Coronary artery (tissue), 2 donors: ENCODE data around the gene CREG1.
"Not testable (repeated sequence)": the region's sequence is repeated elsewhere in the genome, so short reads cannot be mapped to it uniquely, and the experiment has no call there.

Experiments used
- DNase-seq: peaks from one replicate; pipeline ENCODE4 v3.0.0-alpha.2; 2017; ENCODE audit warnings: low spot score
- H3K27ac ChIP-seq, 2 donors: fragments of 200-600 bp; sonication (generic); one replicate each; pipeline ENCODE4 v1.5.1; 2016 to 2019
- H3K4me3 ChIP-seq: fragments of 200-600 bp; sonication (generic); 2 replicates; pipeline ENCODE4 v1.5.1; 2016; ENCODE audit warnings: mild to moderate bottlenecking, moderate library complexity
- CTCF ChIP-seq: fragments of 200-600 bp; sonication (generic); IDR thresholded peaks from one replicate; pipeline ENCODE4 v1.5.1; 2019; ENCODE audit warnings: antibody characterized with exemption

CREG1 gene

GRCh38 chr1:167579986-167580385, 26.4 kb upstream of the CREG1 start:
- TF ChIP-seq CTCF, result no peak
- no peak overlapping the region for H3K4me3 ChIP-seq
- no peak for DNase-seq
- H3K27ac ChIP-seq, result no peak overlapping the region

DNA sequence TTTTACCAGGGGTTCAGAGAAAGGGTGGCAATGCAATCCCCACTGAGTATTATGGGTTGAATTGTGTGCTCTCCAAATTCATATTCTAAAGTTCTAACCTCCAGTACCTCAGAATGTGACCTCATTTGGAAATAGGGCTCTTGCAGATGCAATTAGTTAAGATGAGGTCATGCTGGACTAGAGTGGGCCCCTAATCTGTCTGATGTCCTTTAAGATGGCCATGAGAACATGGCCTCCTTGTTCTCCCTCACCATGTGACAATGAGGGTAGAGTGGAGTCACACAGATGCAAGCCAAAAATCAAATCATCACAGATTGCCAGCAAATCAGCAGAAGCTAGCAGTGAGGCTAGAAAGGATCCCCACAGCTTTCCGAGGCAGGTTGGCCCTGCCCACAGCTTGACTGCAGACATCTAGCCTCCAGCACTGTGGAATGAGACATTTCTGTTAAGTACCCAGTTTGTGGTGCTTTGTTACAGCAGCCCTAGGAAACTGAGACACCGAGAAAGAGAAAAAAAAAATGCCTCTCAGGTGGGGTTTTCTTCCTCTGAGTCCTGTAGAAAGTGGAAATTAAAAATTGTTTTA, 25.5 kb upstream of the CREG1 start:
- Histone ChIP-seq H3K27ac (no peak overlapping the region), H3K4me3 (no peak overlapping the region)
- no peak for TF ChIP-seq CTCF
- no peak for DNase-seq

DNA sequence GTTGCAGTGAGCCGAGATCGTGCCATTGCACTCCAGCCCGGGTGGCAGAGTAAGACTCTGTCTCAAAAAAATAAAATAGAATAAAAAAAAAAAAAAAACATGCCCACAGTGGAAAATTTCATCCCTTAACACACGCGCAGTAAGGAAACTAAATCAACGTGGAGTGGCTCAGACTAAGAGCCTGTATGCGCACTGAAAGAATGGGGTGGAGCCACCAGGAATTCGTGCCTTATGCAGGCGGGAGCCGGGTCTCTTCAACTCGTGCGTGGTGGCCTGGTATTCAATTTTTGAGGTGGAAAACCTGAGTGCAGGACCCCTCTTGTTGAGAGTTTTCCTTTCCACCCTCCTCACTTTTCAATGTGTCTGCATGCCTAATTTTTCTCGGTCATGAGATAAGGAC, 22.1 kb upstream of the CREG1 start:
- no peak for DNase-seq
- TF ChIP-seq CTCF, result no peak
- H3K4me3 ChIP-seq, result no peak overlapping the region
- no peak overlapping the region for H3K27ac ChIP-seq

DNA sequence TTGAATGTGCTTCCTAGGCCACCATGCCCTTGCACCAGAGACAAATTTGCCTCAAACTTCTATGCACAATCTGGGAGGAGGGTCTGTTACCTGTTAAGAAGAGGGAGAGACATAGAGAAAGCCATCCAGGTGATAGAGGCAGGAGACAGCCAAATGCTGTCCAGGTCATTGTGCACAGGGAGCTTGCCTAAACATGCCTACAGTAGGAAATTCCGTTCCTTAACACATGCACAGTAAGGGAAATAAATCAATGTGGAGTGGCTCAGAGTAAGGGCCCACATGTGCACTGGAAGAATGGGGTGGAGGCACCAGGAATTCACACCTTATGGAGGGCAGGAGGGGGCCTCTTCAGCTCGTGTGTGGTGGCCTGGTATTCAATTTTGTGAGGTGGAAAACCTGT, 19.5 kb upstream of the CREG1 start:
- no peak for TF ChIP-seq CTCF
- H3K4me3 ChIP-seq, result no peak overlapping the region
- DNase-seq, result no peak
- no peak overlapping the region for H3K27ac ChIP-seq

DNA sequence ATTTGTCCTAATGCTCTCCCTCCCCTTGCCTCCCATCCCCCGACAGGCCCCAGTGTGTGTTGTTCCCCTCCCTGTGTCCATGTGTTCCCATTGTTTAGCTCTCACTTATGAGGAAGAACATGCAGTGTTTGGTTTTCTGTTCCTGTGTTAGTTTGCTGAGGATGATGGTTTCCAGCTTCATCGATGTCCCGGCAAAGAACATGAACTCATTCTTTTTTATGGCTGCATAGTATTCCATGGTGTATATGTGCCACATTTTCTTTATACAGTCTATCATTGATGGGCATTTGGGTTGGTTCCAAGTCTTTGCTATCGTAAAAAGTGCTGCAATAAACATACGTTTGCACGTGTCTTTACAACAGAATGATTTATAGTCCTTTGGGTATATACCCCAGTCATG, 17.1 kb upstream of the CREG1 start:
- H3K27ac ChIP-seq, H3K4me3 ChIP-seq, DNase-seq: not testable (repeated sequence)

GRCh38 chr1:167567663-167568062, 14.1 kb upstream of the CREG1 start:
- no peak for DNase-seq
- no peak for TF ChIP-seq CTCF
- Histone ChIP-seq H3K4me3 (no peak overlapping the region), H3K27ac (no peak overlapping the region)

GRCh38 chr1:167566766-167567165, 13.2 kb upstream of the CREG1 start:
- no peak for DNase-seq
- no peak for TF ChIP-seq CTCF
- H3K4me3 ChIP-seq, result no peak overlapping the region
- no peak overlapping the region for H3K27ac ChIP-seq

DNA sequence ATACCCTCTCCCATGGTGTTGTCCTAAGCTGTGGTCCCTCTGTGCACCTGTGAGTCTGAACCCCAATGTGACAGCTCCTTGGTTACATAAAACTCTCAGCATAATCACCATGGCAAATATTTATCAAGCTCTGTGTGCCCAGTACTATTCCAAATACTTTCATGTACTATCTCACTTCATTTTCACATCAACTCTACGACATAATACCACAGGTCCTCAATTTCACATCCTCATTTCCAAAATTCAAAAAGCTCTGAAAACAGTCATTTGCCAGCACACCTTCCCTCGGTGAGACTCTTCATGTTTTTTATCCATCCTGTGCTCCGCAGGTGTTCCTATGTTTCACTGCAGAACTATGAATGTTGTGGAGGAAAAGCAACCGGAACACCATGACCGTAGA, 12.4 kb upstream of the CREG1 start:
- no peak overlapping the region for H3K4me3 ChIP-seq
- DNase-seq, result no peak
- TF ChIP-seq CTCF, result no peak
- H3K27ac ChIP-seq, result no peak overlapping the region
